NCI-H345 (cell line): ENCODE measurements around the gene ZNF180.
"Not testable (repeated sequence)": the region's sequence is repeated elsewhere in the genome, so short reads cannot be mapped to it uniquely, and the experiment has no call there.

Experiments used
- DNase-seq: peaks from one replicate; lab custom pipeline; 2025; lab: John Stamatoyannopoulos, UW

ZNF180 gene

GRCh38 chr19:44499962-44500949 is at the start of gene ZNF180:
ZNF180 (minus strand) TSS chr19:44500522; CDS start chr19:44497334, 3,188 bp downstream.
- DNase-seq, result peak; percentile 96

GRCh38 chr19:44549507-44549906 is 49.2 kb upstream of the ZNF180 start:
- DNase-seq, result no peak

GRCh38 chr19:44548736-44549135 is 48.4 kb upstream of the ZNF180 start:
- no peak for DNase-seq

- DNase-seq, result no peak
These were observed 43.7 kb upstream of the ZNF180 start for GRCh38 chr19:44544031-44544430.

GRCh38 chr19:44542671-44543070 is 42.3 kb upstream of the ZNF180 start:
- DNase-seq, result no peak

- DNase-seq, result no peak
These were observed 40.4 kb upstream of the ZNF180 start for GRCh38 chr19:44540736-44541135.

GRCh38 chr19:44539991-44540390 is 39.7 kb upstream of the ZNF180 start:
- no peak for DNase-seq

- DNase-seq, result no peak
These were observed 39.0 kb upstream of the ZNF180 start for GRCh38 chr19:44539236-44539826.

GRCh38 chr19:44535361-44535760 is 35.0 kb upstream of the ZNF180 start:
- not testable (repeated sequence) for DNase-seq

GRCh38 chr19:44532819-44533218 is 32.5 kb upstream of the ZNF180 start:
- no peak for DNase-seq

GRCh38 chr19:44530777-44531176 is 30.5 kb upstream of the ZNF180 start:
- DNase-seq, result no peak

- no peak for DNase-seq
These were observed 29.2 kb upstream of the ZNF180 start, which contains the start of gene CEACAM20 for GRCh38 chr19:44529536-44529935. CEACAM20 (minus strand) TSS chr19:44529675; CDS start chr19:44529509, 166 bp downstream.

- no peak for DNase-seq
These were observed 27.2 kb upstream of the ZNF180 start for GRCh38 chr19:44527554-44527953.

GRCh38 chr19:44525721-44526430 is 25.6 kb upstream of the ZNF180 start:
- DNase-seq, result no peak

- no peak for DNase-seq
These were observed 21.0 kb upstream of the ZNF180 start for GRCh38 chr19:44521370-44521769.

- DNase-seq, result no peak
These were observed 16.8 kb upstream of the ZNF180 start for GRCh38 chr19:44517146-44517545.

GRCh38 chr19:44515907-44516306 is 15.6 kb upstream of the ZNF180 start:
- DNase-seq, result no peak

- DNase-seq, result no peak
These were observed 14.7 kb upstream of the ZNF180 start for GRCh38 chr19:44515031-44515430.

GRCh38 chr19:44512326-44513298 is 12.3 kb upstream of the ZNF180 start:
- no peak for DNase-seq

- DNase-seq, result no peak
These were observed 9.2 kb upstream of the ZNF180 start for GRCh38 chr19:44509478-44509877.

- no peak for DNase-seq
These were observed 763 bp downstream of the ZNF180 start for GRCh38 chr19:44499559-44499958.
